Psoas muscle (tissue), 8 donors: ENCODE measurements around the gene KCNE1. TPM values are rescaled to one million over a fixed set of nuclear protein-coding genes. Genes with fewer than 3 reads are reported as not detected.
A peak's percentile ranks its signal among the peaks of the same experiment; 100 is the strongest.
"Not testable (repeated sequence)": the region's sequence is repeated elsewhere in the genome, so short reads cannot be mapped to it uniquely, and the experiment has no call there.

Experiments used
- ATAC-seq, 4 donors: fragments of 200-7000 bp; cut with Tn5 transposase; one replicate each; pipeline ENCODE4 v1.9.1; 2020; ENCODE audit warnings: moderate library complexity in 3 of 4, mild to moderate bottlenecking in 2 of 4
- DNase-seq, 2 donors: peaks; one replicate each; pipeline ENCODE4 v3.0.0-alpha.2; 2020
- H3K27ac ChIP-seq: fragments of 200-600 bp; one replicate; pipeline ENCODE4 v1.8.0; 2022
- H3K27me3 ChIP-seq, 3 donors: fragments of 200-600 bp in 1 of 3; one replicate each; pipeline versions ENCODE4 v1.6.1 to v1.8.0; 2013 to 2022; ENCODE audit warnings: low read length in 2 of 3, mild to moderate bottlenecking in 2 of 3, moderate library complexity in 1 of 3; ENCODE audit not compliant: insufficient read depth in 3 of 3
- H3K36me3 ChIP-seq, 2 donors: fragments of 200-600 bp in 1 of 2; one replicate each; pipeline versions ENCODE4 v1.6.1 to v1.8.0; 2013 to 2022; ENCODE audit warnings: low read depth in 1 of 2, mild to moderate bottlenecking in 1 of 2, moderate library complexity in 1 of 2; ENCODE audit not compliant: insufficient read depth in 1 of 2
- H3K4me1 ChIP-seq: fragments of 200-600 bp; one replicate; pipeline ENCODE4 v1.8.0; 2022
- H3K4me3 ChIP-seq: fragments of 200-600 bp; one replicate; pipeline ENCODE4 v1.8.0; 2022; ENCODE audit warnings: mild to moderate bottlenecking
- H3K9me3 ChIP-seq: fragments of 200-600 bp; one replicate; pipeline ENCODE4 v1.8.0; 2022
- WGBS, 3 donors: extraction: QIAGEN DNeasy Blood & Tissue Kit; methylation state at CpG; one replicate each; pipeline versions ENCODE4 v1.1.6 to v1.1.7; 2013; 5-methylcytosine and 5-hydroxymethylcytosine counted together
- intact Hi-C, 2 donors: fragments of 100-400 bp; cut with DNase I; formaldehyde crosslinking; loops; one replicate each; pipeline versions ENCODE4 v1.11.0 to v1.14.2; 2022
- polyA plus RNA-seq, 3 donors: library from polyadenylated mRNA; stranded (reverse); fragments of 200-250 nt; gene quantifications; one replicate each; pipeline ENCODE4 v1.2.3, GENCODE V29; 2013
- total RNA-seq, 4 donors: library from RNA; stranded (reverse); fragmentation: NEBNext Ultra II Directional in 2 of 4; extraction: Animal tissue kit (Norgen Biotek cat#: 25700) in 2 of 4; gene quantifications; one replicate each; pipeline versions ENCODE4 v1.2.1 to v1.2.4, GENCODE V29; 2021 to 2023
- donor health status: healthy with polysubstance abuse.
- donor health status: DM: no; HTN: no; CAD: no; lungs with moderate emphysema.
- donor health status: Bipolar disorder and iron deficiency.
- donor health status: healthy.
- donor health status: DM: yes; HTN: yes; CAD: no.
- donor health status: DM: no; HTN: no; CAD: no.
- donor health status: DM: no; HTN: no; CAD: no.
- donor health status: DM: yes; HTN: yes; CAD: no.

Gene KCNE1
- total and polyA plus RNA-seq, 7 donors = 0.26 to 1.5 (median 0.38) TPM; not detected in 3

DNA sequence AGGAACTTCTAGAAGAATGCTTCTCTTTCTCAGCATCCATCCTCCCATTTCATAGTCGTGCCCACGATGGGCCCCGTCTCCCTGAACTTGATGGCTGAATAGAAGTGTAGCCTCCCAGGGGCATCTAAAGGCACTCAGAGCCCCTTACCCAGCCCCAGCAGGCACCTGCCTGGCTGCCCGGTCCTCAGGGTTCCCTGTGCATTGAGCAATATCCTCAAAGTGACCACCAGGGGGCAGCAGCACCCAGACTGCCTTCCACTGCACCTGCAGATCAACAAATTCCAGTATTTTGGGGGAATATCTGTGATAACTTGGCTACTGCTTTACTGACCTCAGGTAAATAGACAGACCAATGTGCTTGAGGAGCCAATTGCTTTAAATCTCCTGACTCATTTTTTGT lies 68.5 kb downstream of the KCNE1 start:
- WGBS, 3 donors = no CpG with 5 or more reads among the region's 4 CpGs
- intact Hi-C loops, H3K4me1 ChIP-seq, H3K9me3 ChIP-seq, H3K27ac ChIP-seq, H3K27me3 ChIP-seq, H3K4me3 ChIP-seq, H3K36me3 ChIP-seq, DNase-seq: not testable (repeated sequence)
- peak in 3 of 4 donors; percentile 46 to 77 (median 51) for ATAC-seq

DNA sequence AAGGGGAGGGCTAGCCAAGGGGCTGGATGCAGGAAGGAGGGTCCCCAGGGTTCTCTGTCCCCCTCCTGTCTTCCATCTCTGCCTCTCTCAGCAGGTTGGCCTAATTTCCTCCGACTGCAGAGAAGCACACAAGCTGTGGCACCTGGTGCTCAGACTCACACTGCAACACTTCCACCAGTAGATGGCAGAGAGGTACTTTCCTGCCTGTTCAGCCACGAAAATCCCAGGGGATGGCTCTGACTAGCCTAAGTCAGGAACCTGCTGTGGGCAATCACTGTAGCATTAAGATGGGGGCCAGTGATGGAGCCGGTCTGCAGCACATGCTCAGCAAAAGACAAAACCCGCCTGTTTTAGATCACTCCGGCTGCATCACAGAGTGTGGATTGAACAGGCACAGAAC lies 82.3 kb downstream of the KCNE1 start:
- DNase-seq, H3K27me3 ChIP-seq, H3K27ac ChIP-seq, intact Hi-C loops, H3K36me3 ChIP-seq, H3K4me1 ChIP-seq, H3K4me3 ChIP-seq, H3K9me3 ChIP-seq: not testable (repeated sequence)
- ATAC-seq = peak in 3 of 4 donors; percentile 38 to 62 (median 45)
- WGBS, 3 donors = no CpG with 5 or more reads among the region's 5 CpGs

GRCh38 chr21:34428441-34428840 lies 83.6 kb downstream of the KCNE1 start:
- intact Hi-C loops = not testable (repeated sequence)

GRCh38 chr21:34427339-34427738 lies 84.7 kb downstream of the KCNE1 start:
- H3K4me1 ChIP-seq, ATAC-seq, H3K36me3 ChIP-seq, H3K4me3 ChIP-seq, intact Hi-C loops, H3K9me3 ChIP-seq, H3K27me3 ChIP-seq, H3K27ac ChIP-seq, DNase-seq: not testable (repeated sequence)
- no CpG with 5 or more reads among the region's 8 CpGs for WGBS, 3 donors

More at GRCh38 chr21:34428441-34428840, 83.6 kb downstream of the KCNE1 start:
- not testable (repeated sequence) for H3K4me3 ChIP-seq, H3K27ac ChIP-seq, DNase-seq, ATAC-seq, H3K4me1 ChIP-seq, H3K27me3 ChIP-seq, H3K9me3 ChIP-seq, H3K36me3 ChIP-seq
- WGBS, 3 donors = no CpG with 5 or more reads among the region's 6 CpGs

DNA sequence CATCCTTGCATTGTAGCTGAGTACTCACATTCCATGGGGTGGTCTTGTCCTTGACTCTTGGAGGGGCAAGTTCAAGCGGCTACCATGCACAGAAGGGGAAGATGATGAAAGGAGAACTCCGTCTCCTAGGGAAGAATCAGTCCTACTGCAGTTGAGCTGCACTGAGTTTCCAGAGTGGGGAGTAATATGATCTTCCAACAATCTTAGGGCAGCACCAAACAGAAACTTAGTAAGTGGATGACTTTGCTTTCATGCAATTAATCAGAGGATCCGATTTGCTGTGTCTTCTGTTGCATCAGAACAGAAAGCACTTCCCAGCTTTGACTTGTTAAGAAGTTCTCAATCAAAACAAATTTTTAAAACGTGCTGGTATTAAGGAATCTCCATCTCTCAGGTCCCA lies 88.2 kb downstream of the KCNE1 start, which contains the start of gene SMIM34:
TSS of gene SMIM34 (minus strand) at position 147 of the 400 bp plus-strand sequence. CDS start at position 35, 112 bp downstream.
- H3K27ac ChIP-seq, H3K4me1 ChIP-seq, DNase-seq, H3K27me3 ChIP-seq, ATAC-seq, H3K9me3 ChIP-seq, H3K4me3 ChIP-seq, H3K36me3 ChIP-seq, intact Hi-C loops: not testable (repeated sequence)
- no CpG with 5 or more reads among the region's 4 CpGs for WGBS, 3 donors

- intact Hi-C loops, H3K27me3 ChIP-seq, H3K27ac ChIP-seq, H3K9me3 ChIP-seq, H3K36me3 ChIP-seq, H3K4me1 ChIP-seq, DNase-seq, ATAC-seq, H3K4me3 ChIP-seq: not testable (repeated sequence)
- no CpG with 5 or more reads among the region's 5 CpGs for WGBS, 3 donors
Measured at GRCh38 chr21:34417448-34418077, 94.4 kb downstream of the KCNE1 start.

DNA sequence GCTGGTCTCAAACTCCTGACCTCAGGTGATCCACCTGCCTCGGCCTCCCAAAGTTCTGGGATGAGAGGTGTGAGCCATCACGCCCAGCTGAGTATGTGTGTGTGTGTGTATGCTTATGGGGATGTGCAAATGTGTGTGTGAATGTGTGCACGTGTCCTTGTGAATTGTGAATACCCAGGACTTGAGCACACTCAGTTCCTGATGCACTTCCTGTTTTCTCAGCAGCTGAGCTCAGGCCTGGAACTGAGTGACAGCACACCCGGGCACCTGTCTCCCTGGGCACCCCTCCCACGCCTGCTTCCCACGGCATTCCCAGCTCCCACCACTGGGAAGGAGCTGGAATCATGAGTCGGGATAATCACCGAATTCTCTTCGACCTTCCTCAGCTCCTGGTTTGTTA lies 104.7 kb downstream of the KCNE1 start:
- not testable (repeated sequence) for ATAC-seq, H3K4me1 ChIP-seq

GRCh38 chr21:34406676-34407075 lies 105.3 kb downstream of the KCNE1 start:
- intact Hi-C loops, H3K9me3 ChIP-seq, H3K4me3 ChIP-seq, H3K27ac ChIP-seq, H3K36me3 ChIP-seq, H3K4me1 ChIP-seq, ATAC-seq, DNase-seq, H3K27me3 ChIP-seq: not testable (repeated sequence)
- no CpG with 5 or more reads among the region's 2 CpGs for WGBS, 3 donors

More for the DNA sequence above, 104.7 kb downstream of the KCNE1 start:
- H3K36me3 ChIP-seq, DNase-seq, H3K27ac ChIP-seq, intact Hi-C loops, H3K9me3 ChIP-seq, H3K27me3 ChIP-seq, H3K4me3 ChIP-seq: not testable (repeated sequence)
- WGBS, 3 donors = no CpG with 5 or more reads among the region's 9 CpGs

GRCh38 chr21:34406102-34406501 lies 105.9 kb downstream of the KCNE1 start:
- H3K4me3 ChIP-seq, H3K4me1 ChIP-seq, DNase-seq, H3K27ac ChIP-seq, H3K36me3 ChIP-seq, intact Hi-C loops, ATAC-seq, H3K27me3 ChIP-seq, H3K9me3 ChIP-seq: not testable (repeated sequence)
- WGBS, 3 donors = no CpG with 5 or more reads among the region's 6 CpGs

DNA sequence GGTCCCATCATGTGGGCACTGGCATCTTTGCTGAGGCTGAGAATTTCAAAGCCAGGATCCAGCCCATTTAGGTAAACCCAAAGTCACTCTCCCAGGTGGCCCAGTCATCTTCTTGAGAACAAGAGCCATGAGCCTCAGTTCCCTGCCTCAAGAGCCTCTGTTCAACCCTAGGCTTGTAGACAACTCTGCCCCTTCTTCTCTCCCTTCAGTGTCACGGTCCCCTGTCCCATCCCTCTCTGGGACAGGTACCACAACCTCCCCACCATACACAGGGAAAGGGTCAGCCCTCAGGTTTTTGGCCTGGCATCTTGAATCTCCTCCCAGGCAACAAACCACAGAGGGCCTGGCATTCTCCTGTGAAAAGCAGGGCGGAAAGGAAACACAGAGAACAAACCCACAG lies 106.3 kb downstream of the KCNE1 start:
- ATAC-seq = not testable (repeated sequence)
- WGBS, 3 donors = no CpG with 5 or more reads among the region's 2 CpGs

DNA sequence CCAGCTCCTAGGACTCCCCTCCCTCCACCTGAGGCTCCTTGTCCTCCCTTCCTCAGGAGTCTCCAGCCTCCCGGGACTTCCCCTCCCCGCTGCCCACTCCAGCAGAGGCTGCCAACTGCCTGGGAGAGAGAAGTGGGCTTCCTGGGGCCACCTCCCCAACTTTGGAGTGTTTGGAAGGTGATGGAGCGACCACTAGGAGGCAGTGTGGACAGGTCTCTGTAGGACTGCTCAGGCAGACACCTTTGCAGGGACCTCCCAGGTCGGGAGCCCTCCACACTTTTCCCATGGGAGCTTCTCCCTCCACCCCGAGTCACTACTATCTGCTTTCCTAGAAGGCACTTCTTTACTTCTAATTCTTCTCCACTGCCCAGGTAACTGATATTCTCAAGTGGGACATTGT lies 107.3 kb downstream of the KCNE1 start:
- H3K36me3 ChIP-seq, H3K4me3 ChIP-seq, ATAC-seq, intact Hi-C loops, H3K27me3 ChIP-seq, DNase-seq, H3K9me3 ChIP-seq, H3K27ac ChIP-seq, H3K4me1 ChIP-seq: not testable (repeated sequence)
- WGBS, 3 donors = no CpG with 5 or more reads among the region's 5 CpGs

More for the DNA sequence above, 106.3 kb downstream of the KCNE1 start:
- H3K4me3 ChIP-seq, intact Hi-C loops, H3K36me3 ChIP-seq, H3K9me3 ChIP-seq, H3K27ac ChIP-seq, DNase-seq, H3K4me1 ChIP-seq, H3K27me3 ChIP-seq: not testable (repeated sequence)

DNA sequence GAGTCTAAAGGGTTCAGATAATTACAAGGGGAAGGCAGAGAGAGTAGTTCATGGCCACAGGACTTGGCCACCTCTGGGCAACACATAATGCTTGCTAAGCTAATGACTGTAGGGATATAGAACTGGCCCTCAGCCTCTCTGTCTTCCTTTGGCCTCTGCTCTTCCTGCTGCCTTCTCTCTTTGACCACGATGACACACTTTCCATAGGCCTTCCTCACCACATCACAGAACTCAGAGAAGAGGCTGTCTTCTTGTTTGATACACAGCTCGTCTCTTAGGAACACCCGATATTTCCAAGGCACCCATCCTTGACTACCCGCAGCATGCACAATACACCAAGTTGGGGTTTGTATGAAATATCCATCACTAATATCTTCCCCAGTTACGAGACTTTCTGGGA lies 111.5 kb downstream of the KCNE1 start:
- ATAC-seq, H3K27ac ChIP-seq, H3K27me3 ChIP-seq, H3K36me3 ChIP-seq, H3K4me3 ChIP-seq, DNase-seq, H3K9me3 ChIP-seq, intact Hi-C loops, H3K4me1 ChIP-seq: not testable (repeated sequence)
- WGBS, 3 donors = no CpG with 5 or more reads among the region's 5 CpGs
